IMR-90 (cell line): Measurements from ENCODE around the gene FAM163B. TPM values are rescaled to one million over a fixed set of nuclear protein-coding genes. Genes with fewer than 3 reads are reported as not detected.

Experiments
- ATAC-seq: fragments of 200-7000 bp; cut with Tn5 transposase; 2 replicates; pipeline ENCODE4 v1.9.1; 2020; ENCODE audit warnings: low read depth, mild to moderate bottlenecking, moderate library complexity
- BruUV-seq: library from RNA; stranded (reverse); fragments of 400-500 nt; replicated peaks from 2 replicates; lab custom pipeline; 2021; lab: Mats Ljungman, UMichigan
- CTCF ChIA-PET: fragments of 300-600 bp; formaldehyde crosslinking; extraction: SDS; loops from one replicate; lab custom pipeline; 2021; ENCODE audit warnings: antibody characterized with exemption; lab: Yijun Ruan, JAX
- POLR2A ChIA-PET: fragments of 300-600 bp; sonication (Branson Sonifier 250); formaldehyde crosslinking; loops from one replicate; lab custom pipeline; 2022; ENCODE audit warnings: antibody characterized with exemption; ENCODE audit not compliant: unreplicated experiment; lab: Charles Lee
- DNase-seq: peaks from one replicate; pipeline ENCODE4 v3.0.0; 2013
- H2AFZ ChIP-seq: replicated peaks from 2 replicates; pipeline ENCODE3; 2013; ENCODE audit warnings: low read length, mild to moderate bottlenecking; ENCODE audit not compliant: poor library complexity
- H2AK5ac ChIP-seq: 2 replicates; pipeline ENCODE4 v1.6.1; 2013; ENCODE audit warnings: low read depth, low read length, inconsistent platforms
- H2AK9ac ChIP-seq: replicated peaks from 2 replicates; pipeline ENCODE3; 2013; ENCODE audit warnings: mild to moderate bottlenecking, low read depth, low read length, moderate library complexity; ENCODE audit not compliant: poor library complexity
- H2BK120ac ChIP-seq: 2 replicates; pipeline ENCODE4 v1.6.1; 2013; ENCODE audit warnings: low read depth, low read length, inconsistent platforms
- H2BK15ac ChIP-seq: 3 replicates; pipeline ENCODE4 v1.6.1; 2013; ENCODE audit warnings: low read depth, low read length, inconsistent platforms
- H2BK20ac ChIP-seq: 2 replicates; pipeline ENCODE4 v1.6.1; 2013; ENCODE audit warnings: low read depth, mild to moderate bottlenecking, inconsistent platforms, low read length, moderate library complexity
- H2BK5ac ChIP-seq: 2 replicates; pipeline ENCODE4 v1.6.1; 2013; ENCODE audit warnings: mild to moderate bottlenecking, low read depth, low read length, inconsistent platforms; ENCODE audit not compliant: poor library complexity, severe bottlenecking
- H3K14ac ChIP-seq: replicated peaks from 2 replicates; pipeline ENCODE4 v1.6.1; 2013; ENCODE audit warnings: low read depth, low read length, inconsistent platforms
- H3K18ac ChIP-seq: 2 replicates; pipeline ENCODE4 v1.6.1; 2013; ENCODE audit warnings: low read depth, low read length, control low read depth
- H3K23ac ChIP-seq: 2 replicates; pipeline ENCODE4 v1.6.1; 2013; ENCODE audit warnings: low read depth, low read length, inconsistent platforms
- H3K27ac ChIP-seq: 2 replicates; pipeline ENCODE4 v1.5.1; 2013; ENCODE audit warnings: mild to moderate bottlenecking, control low read depth, low read length; ENCODE audit not compliant: insufficient read depth
- H3K27me3 ChIP-seq: 2 replicates; pipeline ENCODE4 v1.6.1; 2013; ENCODE audit warnings: low read length; ENCODE audit not compliant: control insufficient read depth, insufficient read depth
- H3K36me3 ChIP-seq: 2 replicates; pipeline ENCODE4 v1.6.1; 2013; ENCODE audit warnings: low read length, mixed read lengths; ENCODE audit not compliant: control insufficient read depth, insufficient read depth
- H3K4ac ChIP-seq: 2 replicates; pipeline ENCODE4 v1.6.1; 2013; ENCODE audit warnings: low read depth, low read length, inconsistent platforms
- H3K4me1 ChIP-seq: 2 replicates; pipeline ENCODE4 v1.6.1; 2013; ENCODE audit warnings: low read length, mixed read lengths; ENCODE audit not compliant: control insufficient read depth, insufficient read depth
- H3K4me2 ChIP-seq: 2 replicates; pipeline ENCODE4 v1.6.1; 2013; ENCODE audit warnings: low read depth, mild to moderate bottlenecking, control low read depth, low read length, moderate library complexity
- H3K4me3 ChIP-seq: 2 replicates; pipeline ENCODE4 v1.5.1; 2013; ENCODE audit warnings: low read depth, mild to moderate bottlenecking, control low read depth, low read length, moderate library complexity; ENCODE audit not compliant: insufficient read depth
- H3K56ac ChIP-seq: 2 replicates; pipeline ENCODE4 v1.6.1; 2013; ENCODE audit warnings: low read length, inconsistent platforms; ENCODE audit not compliant: insufficient read depth; ENCODE audit errors: extremely low read depth
- H3K79me1 ChIP-seq, 2 experiments: 2 replicates each; pipeline ENCODE4 v1.6.1; 2013; ENCODE audit warnings: low read length in 2 of 2, inconsistent platforms in 1 of 2, low read depth in 1 of 2
- H3K9ac ChIP-seq: 2 replicates; pipeline ENCODE4 v1.6.1; 2013; ENCODE audit warnings: low read depth, low read length, control low read depth
- H3K9me1 ChIP-seq: 2 replicates; pipeline ENCODE4 v1.6.1; 2013; ENCODE audit warnings: low read length, inconsistent platforms; ENCODE audit not compliant: insufficient read depth
- H3K9me3 ChIP-seq: 2 replicates; pipeline ENCODE4 v1.6.1; 2013; ENCODE audit warnings: low read length; ENCODE audit not compliant: control insufficient read depth, insufficient read depth
- H4K20me1 ChIP-seq: 2 replicates; pipeline ENCODE4 v1.6.1; 2013; ENCODE audit warnings: low read length, inconsistent platforms; ENCODE audit not compliant: insufficient read depth
- H4K5ac ChIP-seq: 2 replicates; pipeline ENCODE4 v1.6.1; 2013; ENCODE audit warnings: mild to moderate bottlenecking, low read depth, low read length, control low read depth
- H4K8ac ChIP-seq, 2 experiments: 2 replicates each; pipeline ENCODE4 v1.6.1; 2013; ENCODE audit warnings: low read depth in 2 of 2, low read length in 2 of 2, control low read depth in 1 of 2, inconsistent platforms in 1 of 2
- H4K91ac ChIP-seq: 2 replicates; pipeline ENCODE4 v1.6.1; 2013; ENCODE audit warnings: low read depth, low read length, inconsistent platforms; ENCODE audit not compliant: insufficient read depth
- CTCF ChIP-seq: conservative IDR thresholded peaks from 2 replicates; pipeline ENCODE4 v1.5.1; 2012; ENCODE audit warnings: mild to moderate bottlenecking, low read depth, low read length, improper control_type of control experiment
- MAZ ChIP-seq: IDR thresholded peaks from 2 replicates; pipeline ENCODE4 v1.6.1; 2012; ENCODE audit warnings: low read depth, mild to moderate bottlenecking, low read length, improper control_type of control experiment, moderate library complexity, borderline replicate concordance
- MXI1 ChIP-seq: IDR thresholded peaks from 2 replicates; pipeline ENCODE4 v1.6.1; 2012; ENCODE audit warnings: low read depth, mild to moderate bottlenecking, low read length, moderate library complexity, borderline replicate concordance
- POLR2A ChIP-seq: IDR thresholded peaks from 2 replicates; pipeline ENCODE4 v1.6.1; 2012; ENCODE audit warnings: mild to moderate bottlenecking, low read depth, low read length
- RAD21 ChIP-seq: IDR thresholded peaks from 2 replicates; pipeline ENCODE4 v1.6.1; 2012; ENCODE audit warnings: low read length, improper control_type of control experiment
- RCOR1 ChIP-seq: IDR thresholded peaks from 2 replicates; pipeline ENCODE4 v1.6.1; 2012; ENCODE audit warnings: mild to moderate bottlenecking, low read length, improper control_type of control experiment; ENCODE audit not compliant: insufficient replicate concordance
- SMC3 ChIP-seq: fragments of 150-350 bp; IDR thresholded peaks from 2 replicates; pipeline ENCODE4 v1.6.1; 2016; ENCODE audit warnings: low read depth, mild to moderate bottlenecking, antibody characterized with exemption, low read length, moderate library complexity
- WGBS, 2 experiments: methylation state at CpG; one replicate each; pipeline versions ENCODE4 v1.1.5 to v1.1.7; 2013; ENCODE audit warnings: missing lambda C conversion rate in 2 of 2; ENCODE audit not compliant: insufficient read length in 1 of 2; ENCODE audit errors: extremely low coverage in 2 of 2; 5-methylcytosine and 5-hydroxymethylcytosine counted together
- dilution Hi-C: fragments of 300-500 bp; cut with HindIII; formaldehyde crosslinking; loops from one replicate; pipeline ENCODE4 v1.14.3; 2018; ENCODE audit warnings: low sequenced_read_pairs; ENCODE audit not compliant: unreplicated experiment
- in situ Hi-C: fragments of 300-500 bp; cut with MboI; formaldehyde crosslinking; loops from 3 replicates; pipeline ENCODE4 v1.14.3; 2019; ENCODE audit warnings: low sequenced_read_pairs, inconsistent platforms, mixed read lengths
- intact Hi-C: fragments of 100-400 bp; cut with micrococcal nuclease; formaldehyde crosslinking; loops from 2 replicates; pipeline ENCODE4 v1.10.0; 2022
- polyA plus RNA-seq, 3 experiments: library from polyadenylated mRNA; depleted of rRNA; stranded (reverse); fragments of >200 nt; gene quantifications; 2 replicates each; pipeline ENCODE4 v1.2.3, GENCODE V29; 2012; ENCODE audit warnings: low replicate concordance in 1 of 3
- total RNA-seq: library from RNA; depleted of rRNA; stranded (reverse); fragments of >200 nt; gene quantifications from 2 replicates; pipeline ENCODE4 v1.2.3, GENCODE V29; 2012

The FAM163B gene
- total and polyA plus RNA-seq, 2 of the 4 experiments (the other 2 are of a cell fraction): not detected

GRCh38 chr9:133614056-133614455, 4.9 kb upstream of the FAM163B start:
- H3K4me1 ChIP-seq: no peaks in the 10 kb centered on the region
- H3K4ac ChIP-seq: no peak overlapping the region
- no peaks in the 10 kb centered on the region for H3K9me1 ChIP-seq
- H3K27ac ChIP-seq: no peak overlapping the region
- no peaks in the 10 kb centered on the region for H4K20me1 ChIP-seq
- dilution Hi-C loops (no loop called here), in situ Hi-C loops (no loop called here), intact Hi-C loops (no loop called here)
- no peak overlapping the region for H2BK20ac ChIP-seq
- DNase-seq (no peak), ATAC-seq (no peak)
- H2AK5ac ChIP-seq: no peak overlapping the region
- no peak overlapping the region for H4K5ac ChIP-seq
- no TSS peak for BruUV-seq
- H3K14ac ChIP-seq: no peak overlapping the region
- H3K56ac ChIP-seq: no peak overlapping the region
- H3K4me3 ChIP-seq: no peak overlapping the region
- H2AK9ac ChIP-seq: no peak overlapping the region
- no peak overlapping the region for H4K8ac ChIP-seq
- H3K79me1 ChIP-seq: no peaks in the 10 kb centered on the region
- H3K18ac ChIP-seq: no peak overlapping the region
- H3K4me2 ChIP-seq: no peak overlapping the region
- 59% methylated on average over 2 of the region's 10 CpGs; no CpG with 5 or more reads in 1 of the 2 experiments for WGBS, 2 experiments
- peaks cover 52% of the 10 kb centered on the region for H3K27me3 ChIP-seq
- CTCF ChIA-PET: no interaction called here
- H3K9me3 ChIP-seq: no peaks in the 10 kb centered on the region
- H3K36me3 ChIP-seq: no peaks in the 10 kb centered on the region
- H2AFZ ChIP-seq: no peak overlapping the region
- no peak overlapping the region for H3K9ac ChIP-seq
- no peak for TF ChIP-seq MXI1
- TF ChIP-seq MAZ: no peak
- no peak for TF ChIP-seq RCOR1
- TF ChIP-seq POLR2A: no peak
- TF ChIP-seq RAD21: no peak
- TF ChIP-seq CTCF: no peak
- TF ChIP-seq SMC3: no peak
- no peak overlapping the region for H2BK5ac ChIP-seq
- POLR2A ChIA-PET: no interaction called here
- H2BK120ac ChIP-seq: no peak overlapping the region
- H3K23ac ChIP-seq: no peak overlapping the region
- H2BK15ac ChIP-seq: no peak overlapping the region
- H4K91ac ChIP-seq: no peak overlapping the region
